Measurements from ENCODE around the gene SMC5. TPM values are rescaled to one million over a fixed set of nuclear protein-coding genes. Genes with fewer than 3 reads are reported as not detected.

Gene SMC5
- total RNA-seq, 1 donor, result 28.6 TPM

- H3K27me3 ChIP-seq (ENCODE audit: insufficient read depth, low read length), result no peaks in the 10 kb centered on the region
- no peaks in the 10 kb centered on the region for H4K20me1 ChIP-seq (ENCODE audit: insufficient read depth, low read length)
- H3K79me2 ChIP-seq (ENCODE audit: insufficient read depth, low read length), result peaks cover 38% of the 10 kb centered on the region
- no peak overlapping the region for H3K4me2 ChIP-seq (ENCODE audit: insufficient read depth, low read length)
- H3K9me3 ChIP-seq (ENCODE audit: low read depth, low read length), result no peaks in the 10 kb centered on the region
- DNase-seq (ENCODE audit: insufficient read length, low spot score, missing footprints), result no peak
- peaks cover 52% of the 10 kb centered on the region for H3K36me3 ChIP-seq (ENCODE audit: insufficient read depth, low read length)
- H3K27ac ChIP-seq (ENCODE audit: low read depth, low read length), result no peak overlapping the region
- H2AFZ ChIP-seq (ENCODE audit: low read length), result no peak overlapping the region
- no peak for TF ChIP-seq CTCF (IDR thresholded peaks at IDR 0.05; ENCODE audit: extremely low read depth, low read depth, low read length)
- H3K4me3 ChIP-seq (ENCODE audit: insufficient read depth, low read length), result no peak overlapping the region
- H3K4me1 ChIP-seq (ENCODE audit: insufficient read depth, low read length), result no peaks in the 10 kb centered on the region
These were observed 39.5 kb downstream of the SMC5 start for GRCh38 chr9:70298245-70298771.

- no peak for TF ChIP-seq CTCF (IDR thresholded peaks at IDR 0.05; ENCODE audit: extremely low read depth, low read depth, low read length)
- Histone ChIP-seq H3K36me3 (ENCODE audit: insufficient read depth, low read length) (peaks cover 69% of the 10 kb centered on the region), H2AFZ (ENCODE audit: low read length) (no peak overlapping the region), H3K27me3 (ENCODE audit: insufficient read depth, low read length) (no peaks in the 10 kb centered on the region), H3K79me2 (ENCODE audit: insufficient read depth, low read length) (peaks cover 7% of the 10 kb centered on the region), H3K9me3 (ENCODE audit: low read depth, low read length) (no peaks in the 10 kb centered on the region), H4K20me1 (ENCODE audit: insufficient read depth, low read length) (no peaks in the 10 kb centered on the region), H3K4me2 (ENCODE audit: insufficient read depth, low read length) (no peak overlapping the region), H3K27ac (ENCODE audit: low read depth, low read length) (no peak overlapping the region), H3K4me1 (ENCODE audit: insufficient read depth, low read length) (no peaks in the 10 kb centered on the region), H3K4me3 (ENCODE audit: insufficient read depth, low read length) (no peak overlapping the region)
- no peak for DNase-seq (ENCODE audit: insufficient read length, low spot score, missing footprints)
These were observed 44.5 kb downstream of the SMC5 start for GRCh38 chr9:70303268-70303667.

DNA sequence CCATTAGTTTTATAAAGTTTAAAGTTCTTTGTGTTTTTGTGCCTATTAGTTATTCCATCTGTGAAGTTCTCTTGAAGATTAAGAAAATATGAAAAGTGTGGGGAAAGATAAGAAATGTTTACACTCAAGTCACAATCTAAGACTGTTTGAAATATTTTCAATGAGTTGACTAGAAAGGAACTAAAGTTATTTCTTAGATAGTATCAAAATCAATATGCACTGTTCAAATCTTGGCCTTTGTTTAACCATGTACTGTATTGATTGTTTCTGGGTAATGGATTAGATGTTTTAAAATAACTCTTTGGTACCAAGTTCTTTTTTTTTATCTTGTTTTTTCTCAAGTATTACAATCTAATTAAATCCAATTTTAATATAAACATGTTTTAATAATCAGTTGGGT, 46.0 kb downstream of the SMC5 start:
- Histone ChIP-seq H3K4me3 (ENCODE audit: insufficient read depth, low read length) (no peak overlapping the region), H3K36me3 (ENCODE audit: insufficient read depth, low read length) (peaks cover 58% of the 10 kb centered on the region), H3K4me2 (ENCODE audit: insufficient read depth, low read length) (no peak overlapping the region), H4K20me1 (ENCODE audit: insufficient read depth, low read length) (no peaks in the 10 kb centered on the region), H3K27me3 (ENCODE audit: insufficient read depth, low read length) (no peaks in the 10 kb centered on the region), H2AFZ (ENCODE audit: low read length) (no peak overlapping the region), H3K9me3 (ENCODE audit: low read depth, low read length) (no peaks in the 10 kb centered on the region), H3K4me1 (ENCODE audit: insufficient read depth, low read length) (no peaks in the 10 kb centered on the region), H3K79me2 (ENCODE audit: insufficient read depth, low read length) (peaks cover 5% of the 10 kb centered on the region), H3K27ac (ENCODE audit: low read depth, low read length) (no peak overlapping the region)
- no peak for DNase-seq (ENCODE audit: insufficient read length, low spot score, missing footprints)
- TF ChIP-seq CTCF (IDR thresholded peaks at IDR 0.05; ENCODE audit: extremely low read depth, low read depth, low read length), result no peak

- DNase-seq (ENCODE audit: insufficient read length, low spot score, missing footprints), result no peak
These were observed 56.6 kb downstream of the SMC5 start for GRCh38 chr9:70315389-70315788.

More at GRCh38 chr9:70315389-70315788, 56.6 kb downstream of the SMC5 start:
- Histone ChIP-seq H3K36me3 (ENCODE audit: insufficient read depth, low read length) (peaks cover 58% of the 10 kb centered on the region), H2AFZ (ENCODE audit: low read length) (no peak overlapping the region), H3K4me1 (ENCODE audit: insufficient read depth, low read length) (peaks cover 12% of the 10 kb centered on the region), H3K27ac (ENCODE audit: low read depth, low read length) (peak overlapping the region; percentile 15), H3K27me3 (ENCODE audit: insufficient read depth, low read length) (no peaks in the 10 kb centered on the region), H3K79me2 (ENCODE audit: insufficient read depth, low read length) (peaks cover 6% of the 10 kb centered on the region), H3K4me3 (ENCODE audit: insufficient read depth, low read length) (no peak overlapping the region), H4K20me1 (ENCODE audit: insufficient read depth, low read length) (no peaks in the 10 kb centered on the region), H3K4me2 (ENCODE audit: insufficient read depth, low read length) (no peak overlapping the region), H3K9me3 (ENCODE audit: low read depth, low read length) (no peaks in the 10 kb centered on the region)
- TF ChIP-seq CTCF (IDR thresholded peaks at IDR 0.05; ENCODE audit: extremely low read depth, low read depth, low read length), result no peak
